Stimulated activated CD4-positive, alpha-beta T cell treated with anti-CD3 and anti-CD28 coated beads, Interleukin-1b, Interleukin-23, amount 100 ng/mL, for 4 hours (primary cell): ENCODE data around the gene ZNF609.
A peak's percentile ranks its signal among the peaks of the same experiment; 100 is the strongest.

ENCODE experiments used
- DNase-seq, 2 donors: peaks; one replicate each; pipeline ENCODE4 v3.0.0-alpha.2; 2020; ENCODE audit warnings: low read depth in 2 of 2

The ZNF609 gene

GRCh38 chr15:64717735-64718495 lies 257.5 kb downstream of the ZNF609 start:
- DNase-seq = no peak

GRCh38 chr15:64720188-64720587 lies 259.8 kb downstream of the ZNF609 start:
- DNase-seq = no peak

GRCh38 chr15:64730151-64730550 lies 269.8 kb downstream of the ZNF609 start:
- no peak for DNase-seq

GRCh38 chr15:64731012-64731804 lies 270.8 kb downstream of the ZNF609 start:
- DNase-seq = peak; percentile 83 to 92

- no peak for DNase-seq
Measured at GRCh38 chr15:64731805-64732151, 271.4 kb downstream of the ZNF609 start.

GRCh38 chr15:64732156-64732860 lies 271.9 kb downstream of the ZNF609 start:
- no peak for DNase-seq
